Bronchial epithelial cell (primary cell): ENCODE results near the gene IFRD1. TPM values are rescaled to one million over a fixed set of nuclear protein-coding genes. Genes with fewer than 3 reads are reported as not detected.

ENCODE experiments used
- DNase-seq: peaks from one replicate; pipeline ENCODE4 v3.0.0-alpha.2; 2010; ENCODE audit warnings: low read depth
- FAIRE-seq: peaks from 2 replicates; lab custom pipeline; 2011; peaks lifted over from hg19 to GRCh38; lab: Jason Lieb, UNC
- H3K27me3 ChIP-seq: 2 replicates; pipeline ENCODE4 v1.5.1; 2011; ENCODE audit warnings: low read length; ENCODE audit not compliant: control insufficient read depth, insufficient read depth
- H3K36me3 ChIP-seq: 2 replicates; pipeline ENCODE4 v1.5.1; 2011; ENCODE audit warnings: low read length; ENCODE audit not compliant: control insufficient read depth, insufficient read depth
- H3K4me3 ChIP-seq: 2 replicates; pipeline ENCODE4 v1.5.1; 2011; ENCODE audit warnings: mild to moderate bottlenecking, low read depth, low read length, control low read depth
- CTCF ChIP-seq: IDR thresholded peaks from 2 replicates; pipeline ENCODE4 v1.5.1; 2011; ENCODE audit warnings: mild to moderate bottlenecking, moderate library complexity, low read length, control low read depth, inconsistent platforms; ENCODE audit not compliant: insufficient read depth, severe bottlenecking
- total RNA-seq: library from RNA; depleted of rRNA; stranded (reverse); fragments of >200 nt; gene quantifications from 2 replicates; pipeline ENCODE4 v1.2.1, GENCODE V29; 2014

Gene IFRD1
- total RNA-seq, 1 donor from 2014 or later, result 92.1 TPM

GRCh38 chr7:112462236-112462635 is 12.0 kb downstream of the IFRD1 start:
- no peak for FAIRE-seq
- H3K36me3 ChIP-seq, result peaks cover 9% of the 10 kb centered on the region

GRCh38 chr7:112467867-112468266 is 17.6 kb downstream of the IFRD1 start:
- TF ChIP-seq CTCF, result no peak
- H3K4me3 ChIP-seq, result no peak overlapping the region
- FAIRE-seq (no peak), DNase-seq (no peak)
- peaks cover 17% of the 10 kb centered on the region for H3K36me3 ChIP-seq
- no peaks in the 10 kb centered on the region for H3K27me3 ChIP-seq

More at GRCh38 chr7:112462236-112462635, 12.0 kb downstream of the IFRD1 start:
- no peak for TF ChIP-seq CTCF
- Histone ChIP-seq H3K4me3 (no peak overlapping the region), H3K27me3 (no peaks in the 10 kb centered on the region)
- DNase-seq, result peak; percentile 94

GRCh38 chr7:112470194-112470593 is 19.9 kb downstream of the IFRD1 start:
- DNase-seq, result no peak
- Histone ChIP-seq H3K36me3 (peaks cover 15% of the 10 kb centered on the region), H3K4me3 (no peak overlapping the region), H3K27me3 (no peaks in the 10 kb centered on the region)
- FAIRE-seq, result no peak
- TF ChIP-seq CTCF, result no peak

GRCh38 chr7:112476390-112477052 is 26.3 kb downstream of the IFRD1 start:
- Histone ChIP-seq H3K36me3 (peaks cover 5% of the 10 kb centered on the region), H3K4me3 (no peak overlapping the region), H3K27me3 (no peaks in the 10 kb centered on the region)
- no peak for TF ChIP-seq CTCF
- DNase-seq, result no peak
- no peak for FAIRE-seq

- H3K4me3 ChIP-seq, result no peak overlapping the region
- FAIRE-seq, result no peak
- no peaks in the 10 kb centered on the region for H3K27me3 ChIP-seq
- peaks cover 2% of the 10 kb centered on the region for H3K36me3 ChIP-seq
- TF ChIP-seq CTCF, result no peak
- DNase-seq, result no peak
Measured at GRCh38 chr7:112481121-112481736, 31.0 kb downstream of the IFRD1 start.
